NCI-H2196 (cell line): ENCODE results near the gene SCN5A.

Experiments
- DNase-seq: peaks from one replicate; lab custom pipeline; 2025; ENCODE audit not compliant: unreplicated experiment; lab: John Stamatoyannopoulos, UW

Gene SCN5A

GRCh38 chr3:38509732-38510131 is 139.8 kb downstream of the SCN5A start:
- DNase-seq = no peak

GRCh38 chr3:38507120-38507519 is 142.4 kb downstream of the SCN5A start:
- DNase-seq = no peak

- no peak for DNase-seq
Observed at GRCh38 chr3:38500688-38501417, 148.6 kb downstream of the SCN5A start.
